Lung (tissue), 12 donors: ENCODE measurements around the gene PPIP5K2. TPM values are rescaled to one million over a fixed set of nuclear protein-coding genes. Genes with fewer than 3 reads are reported as not detected.

Source experiments
- ATAC-seq: fragments of 200-7000 bp; cut with Tn5 transposase; one replicate; pipeline ENCODE4 v1.9.1; 2020; ENCODE audit warnings: moderate number of reproducible peaks; ENCODE audit not compliant: insufficient read depth, low FRiP score
- DNase-seq, 3 donors: peaks; one replicate each; pipeline ENCODE4 v3.0.0-alpha.2; 2013 to 2017
- H3K27ac ChIP-seq, 2 donors: one replicate each; pipeline ENCODE4 v1.5.1; 2013; ENCODE audit warnings: mild to moderate bottlenecking in 2 of 2, moderate library complexity in 2 of 2, control low read depth in 1 of 2, inconsistent platforms in 1 of 2, low read depth in 1 of 2, low read length in 1 of 2
- H3K27me3 ChIP-seq, 3 donors: one replicate each; pipeline ENCODE4 v1.5.1; 2013; ENCODE audit warnings: low read length in 2 of 3; ENCODE audit not compliant: control insufficient read depth in 3 of 3, insufficient read depth in 3 of 3
- H3K36me3 ChIP-seq, 4 donors: one replicate each; pipeline ENCODE4 v1.5.1; 2013; ENCODE audit warnings: low read length in 4 of 4, mild to moderate bottlenecking in 1 of 4, moderate library complexity in 1 of 4; ENCODE audit not compliant: control insufficient read depth in 4 of 4, insufficient read depth in 4 of 4
- H3K4me1 ChIP-seq, 5 donors: one replicate each; pipeline ENCODE4 v1.5.1; 2013; ENCODE audit warnings: low read length in 5 of 5, mild to moderate bottlenecking in 2 of 5, moderate library complexity in 1 of 5; ENCODE audit not compliant: control insufficient read depth in 5 of 5, insufficient read depth in 5 of 5
- H3K4me3 ChIP-seq: one replicate; pipeline ENCODE4 v1.5.1; 2013; ENCODE audit warnings: mild to moderate bottlenecking, control low read depth, moderate library complexity
- H3K9ac ChIP-seq, 2 donors: one replicate each; pipeline ENCODE4 v1.5.1; 2013; ENCODE audit warnings: low read length in 2 of 2, control low read depth in 1 of 2; ENCODE audit not compliant: insufficient read depth in 1 of 2
- H3K9me3 ChIP-seq, 4 donors: one replicate each; pipeline ENCODE4 v1.5.1; 2013; ENCODE audit warnings: low read length in 3 of 4, mild to moderate bottlenecking in 1 of 4, moderate library complexity in 1 of 4; ENCODE audit not compliant: control insufficient read depth in 4 of 4, insufficient read depth in 3 of 4
- WGBS, 2 donors: extraction: QIAGEN DNeasy Blood & Tissue Kit; methylation state at CpG; one replicate each; pipeline ENCODE4 v1.1.7; 2013; 5-methylcytosine and 5-hydroxymethylcytosine counted together
- polyA plus RNA-seq, 2 donors: library from polyadenylated mRNA; stranded (reverse); fragments of 200-250 nt; gene quantifications; one replicate each; pipeline ENCODE4 v1.2.1, GENCODE V29; 2013
- total RNA-seq, 2 donors: library from RNA; depleted of rRNA in 1 of 2; stranded (reverse); fragments of >200 nt in 1 of 2; gene quantifications; one replicate each; pipeline ENCODE4 v1.2.1, GENCODE V29; 2014 to 2021
- TF ChIP-seq, protein P1 (sequence below): IDR thresholded peaks from 2 replicates; pipeline ENCODE4 v1.5.1; 2012; ENCODE audit warnings: mild to moderate bottlenecking; ENCODE audit errors: control extremely low read depth, extremely low read depth
- donor health status: control.
- donor health status: control.
- donor health status: Bipolar disorder and iron deficiency.
- donor health status: healthy.
- donor health status: DM: yes; HTN: yes; CAD: no.

PPIP5K2 gene
- total and polyA plus RNA-seq, 4 donors, result 15.4 to 109 (median 33.5) TPM

GRCh38 chr5:103101079-103101750 lies 18.9 kb upstream of the PPIP5K2 start:
- Histone ChIP-seq H3K9me3 (no peaks in the 10 kb centered on the region), H3K27me3 (no peaks in the 10 kb centered on the region), H3K4me1 (no peaks in the 10 kb centered on the region), H3K27ac (no peak overlapping the region), H3K4me3 (no peak overlapping the region), H3K36me3 (peaks cover 7 to 11% (median 10%) of the 10 kb centered on the region in 4 donors), H3K9ac (no peak overlapping the region)
- 92 to 97% methylated on average over 6 of the region's 6 CpGs for WGBS, 2 donors
- TF ChIP-seq, protein P1, sequence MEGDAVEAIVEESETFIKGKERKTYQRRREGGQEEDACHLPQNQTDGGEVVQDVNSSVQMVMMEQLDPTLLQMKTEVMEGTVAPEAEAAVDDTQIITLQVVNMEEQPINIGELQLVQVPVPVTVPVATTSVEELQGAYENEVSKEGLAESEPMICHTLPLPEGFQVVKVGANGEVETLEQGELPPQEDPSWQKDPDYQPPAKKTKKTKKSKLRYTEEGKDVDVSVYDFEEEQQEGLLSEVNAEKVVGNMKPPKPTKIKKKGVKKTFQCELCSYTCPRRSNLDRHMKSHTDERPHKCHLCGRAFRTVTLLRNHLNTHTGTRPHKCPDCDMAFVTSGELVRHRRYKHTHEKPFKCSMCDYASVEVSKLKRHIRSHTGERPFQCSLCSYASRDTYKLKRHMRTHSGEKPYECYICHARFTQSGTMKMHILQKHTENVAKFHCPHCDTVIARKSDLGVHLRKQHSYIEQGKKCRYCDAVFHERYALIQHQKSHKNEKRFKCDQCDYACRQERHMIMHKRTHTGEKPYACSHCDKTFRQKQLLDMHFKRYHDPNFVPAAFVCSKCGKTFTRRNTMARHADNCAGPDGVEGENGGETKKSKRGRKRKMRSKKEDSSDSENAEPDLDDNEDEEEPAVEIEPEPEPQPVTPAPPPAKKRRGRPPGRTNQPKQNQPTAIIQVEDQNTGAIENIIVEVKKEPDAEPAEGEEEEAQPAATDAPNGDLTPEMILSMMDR, result no peak
- DNase-seq (no peak), ATAC-seq (no peak)

- TF ChIP-seq, protein P1, result no peak
- Histone ChIP-seq H3K27me3 (no peaks in the 10 kb centered on the region), H3K4me3 (no peak overlapping the region), H3K9me3 (no peaks in the 10 kb centered on the region), H3K36me3 (peaks cover 7 to 10% (median 9%) of the 10 kb centered on the region in 4 donors), H3K4me1 (no peaks in the 10 kb centered on the region), H3K9ac (no peak overlapping the region), H3K27ac (no peak overlapping the region)
- no peak for ATAC-seq
- no peak for DNase-seq
- 82 to 91% methylated on average over 1 of the region's 1 CpG for WGBS, 2 donors
Measured at GRCh38 chr5:103102234-103102633, 17.9 kb upstream of the PPIP5K2 start.

DNA sequence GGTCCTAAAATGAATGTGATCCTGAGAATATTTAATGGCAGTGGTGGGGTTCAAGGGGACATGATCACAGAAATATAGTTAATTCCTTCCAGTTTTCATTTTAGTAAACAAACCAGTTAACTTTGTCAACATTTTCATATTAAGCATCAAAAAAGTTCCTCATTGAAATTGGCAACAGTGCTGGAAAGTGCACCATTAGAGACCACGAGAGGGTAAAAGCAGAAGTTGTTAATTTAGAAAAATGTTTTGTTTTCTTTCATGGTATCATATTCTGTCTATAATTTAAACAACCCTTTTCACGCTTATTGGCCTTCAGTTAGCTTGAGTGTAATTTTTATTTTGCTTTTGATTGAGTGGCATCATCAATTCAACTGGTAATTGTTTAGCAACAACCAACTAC lies 12.0 kb upstream of the PPIP5K2 start:
- Histone ChIP-seq H3K9me3 (no peaks in the 10 kb centered on the region), H3K9ac (no peak overlapping the region), H3K36me3 (peaks cover 0 to 3% (median 1%) of the 10 kb centered on the region in 4 donors), H3K4me1 (peaks cover 0 to 4% (median 0%) of the 10 kb centered on the region in 5 donors), H3K27me3 (no peaks in the 10 kb centered on the region), H3K4me3 (no peak overlapping the region), H3K27ac (no peak overlapping the region)
- DNase-seq (no peak), ATAC-seq (no peak)
- 35% methylated on average over 2 of the region's 2 CpGs for WGBS, 2 donors
- TF ChIP-seq, protein P1, result no peak
